Right hindlimb (tissue), 1 donor: Measurements from ENCODE around the gene OR5A1.

Experiments
- DNase-seq: peaks from one replicate; pipeline ENCODE4 v3.0.0-alpha.2; 2018

Gene OR5A1

DNA sequence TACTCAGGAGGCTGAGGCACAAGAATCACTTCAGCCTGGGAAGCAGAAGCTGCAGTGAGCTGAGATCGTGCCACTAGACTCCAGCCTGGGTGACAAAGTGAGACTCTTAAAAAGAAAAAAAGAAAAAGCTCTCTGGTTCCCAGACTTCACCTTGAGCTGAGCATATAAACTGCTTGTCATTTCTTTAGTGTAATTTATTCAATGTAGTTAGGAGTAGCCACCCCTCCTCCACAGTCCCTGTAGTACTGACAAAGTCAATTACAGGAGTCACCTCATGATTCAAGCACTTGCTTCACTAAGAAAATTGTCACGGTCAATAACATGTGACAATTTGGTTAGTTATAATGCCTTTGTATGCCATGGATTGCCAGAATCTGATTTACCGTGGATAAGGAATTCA, 44.1 kb downstream of the OR5A1 start:
- DNase-seq: no peak
